Superior temporal gyrus (tissue), 1 donor: ENCODE data around the gene MMD2.

Source experiments
- DNase-seq: peaks from one replicate; pipeline ENCODE4 v3.0.0-alpha.2; 2016; ENCODE audit errors: extremely low spot score

The MMD2 gene

GRCh38 chr7:4957847-4958476, 1.0 kb downstream of the MMD2 start:
- no peak for DNase-seq

GRCh38 chr7:4951903-4952636, 6.9 kb downstream of the MMD2 start:
- no peak for DNase-seq

GRCh38 chr7:4951304-4951703, 7.7 kb downstream of the MMD2 start:
- no peak for DNase-seq

- DNase-seq = no peak
These were observed 10.6 kb downstream of the MMD2 start for GRCh38 chr7:4948402-4948801.

- DNase-seq = no peak
These were observed 13.0 kb downstream of the MMD2 start for GRCh38 chr7:4945949-4946348.

GRCh38 chr7:4944939-4945338, 14.0 kb downstream of the MMD2 start:
- no peak for DNase-seq

- DNase-seq = no peak
These were observed 15.7 kb downstream of the MMD2 start for GRCh38 chr7:4943297-4943696.

GRCh38 chr7:4939971-4940728, 18.8 kb downstream of the MMD2 start:
- peak; percentile 65 for DNase-seq

GRCh38 chr7:4937411-4937810, 21.6 kb downstream of the MMD2 start:
- DNase-seq = no peak

- no peak for DNase-seq
These were observed 24.5 kb downstream of the MMD2 start for GRCh38 chr7:4934419-4935025.

GRCh38 chr7:4931943-4932342, 27.0 kb downstream of the MMD2 start:
- DNase-seq = peak; percentile 94

- no peak for DNase-seq
These were observed 30.0 kb downstream of the MMD2 start for GRCh38 chr7:4929005-4929404.

- DNase-seq = no peak
These were observed 30.5 kb downstream of the MMD2 start for GRCh38 chr7:4928445-4928844.

- no peak for DNase-seq
These were observed 38.8 kb downstream of the MMD2 start for GRCh38 chr7:4919969-4920766.

- no peak for DNase-seq
These were observed 42.9 kb downstream of the MMD2 start for GRCh38 chr7:4916113-4916512.

GRCh38 chr7:4911111-4911828, 47.7 kb downstream of the MMD2 start:
- DNase-seq = no peak

GRCh38 chr7:4906682-4907081, 52.3 kb downstream of the MMD2 start:
- no peak for DNase-seq

- DNase-seq = no peak
These were observed 53.8 kb downstream of the MMD2 start for GRCh38 chr7:4905171-4905570.

- no peak for DNase-seq
These were observed 54.6 kb downstream of the MMD2 start for GRCh38 chr7:4904346-4904745.

GRCh38 chr7:4895766-4896165, 63.2 kb downstream of the MMD2 start:
- DNase-seq = no peak

GRCh38 chr7:4894482-4894881, 64.5 kb downstream of the MMD2 start:
- DNase-seq = no peak
